T-helper 22 cell (primary cell): ENCODE results near the gene ADIRF.
"Not testable (repeated sequence)": the region's sequence is repeated elsewhere in the genome, so short reads cannot be mapped to it uniquely, and the experiment has no call there.

Source experiments
- DNase-seq: peaks from one replicate; pipeline ENCODE4 v3.0.0-alpha.2; 2020; ENCODE audit warnings: low read depth

Gene ADIRF

DNA sequence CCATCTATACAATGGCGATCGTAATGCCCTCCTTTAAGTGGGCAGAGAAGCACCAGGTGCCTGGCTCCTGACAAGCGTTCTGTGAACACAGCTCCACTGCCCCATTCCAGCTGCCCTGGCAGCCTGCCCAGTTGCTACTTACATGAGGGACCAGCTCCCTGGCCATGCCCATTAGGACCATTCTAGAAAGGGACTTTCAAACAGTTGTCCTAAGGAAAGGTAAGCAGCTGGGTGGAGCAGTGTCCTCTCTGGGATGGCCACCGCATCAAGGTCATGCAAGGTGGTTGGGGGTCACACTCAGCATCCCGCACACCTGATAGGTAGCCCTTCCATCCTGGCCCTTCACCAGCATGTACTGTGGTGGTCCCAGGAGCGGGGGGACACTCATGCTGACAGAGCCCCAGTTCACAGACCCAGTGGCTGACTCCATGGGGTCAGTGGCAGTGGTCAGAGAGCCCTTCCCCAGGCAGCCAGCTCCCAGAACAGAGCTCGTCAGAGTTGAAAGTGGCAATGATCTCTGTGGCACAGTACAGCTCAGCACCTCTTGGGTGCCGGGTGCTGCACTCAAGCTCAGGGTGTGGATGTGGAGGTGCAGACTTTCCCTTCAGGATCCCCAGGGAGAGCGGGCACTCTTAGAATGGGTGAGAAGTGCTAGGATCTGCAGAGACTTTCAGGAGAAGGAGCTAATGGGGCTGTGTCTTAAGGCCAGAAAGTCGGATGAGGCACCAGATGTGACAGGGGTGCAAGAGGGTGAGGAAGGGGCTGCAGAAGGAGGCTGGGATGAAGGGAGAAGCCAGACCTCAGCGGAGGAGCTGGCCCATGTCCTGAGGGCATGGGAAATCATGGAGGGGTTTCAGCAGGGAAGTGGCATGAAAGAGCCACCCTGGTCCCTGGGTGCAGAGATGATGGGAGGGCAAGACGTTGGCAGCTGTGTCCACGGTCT is 21.8 kb upstream of the ADIRF start:
- DNase-seq: no peak

DNA sequence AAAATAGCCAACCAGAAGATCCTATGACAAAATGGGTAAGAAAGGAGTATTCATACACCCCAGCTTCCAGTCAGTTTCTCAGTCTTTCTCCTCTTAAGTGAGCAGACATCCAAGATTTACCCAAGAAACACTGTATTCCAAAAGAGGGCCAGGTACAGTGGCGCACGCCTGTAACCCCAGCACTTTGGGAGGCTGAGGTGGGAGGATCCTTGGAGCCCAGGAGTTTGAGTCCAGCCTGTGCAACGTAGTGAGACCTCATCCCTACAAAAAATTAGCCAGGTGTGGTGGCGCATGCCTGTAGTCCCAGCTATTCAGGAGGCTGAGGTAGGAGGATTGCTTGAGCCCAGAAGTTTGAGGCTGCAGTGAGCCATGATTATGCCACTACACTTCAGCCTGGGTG is 20.5 kb upstream of the ADIRF start:
- not testable (repeated sequence) for DNase-seq

DNA sequence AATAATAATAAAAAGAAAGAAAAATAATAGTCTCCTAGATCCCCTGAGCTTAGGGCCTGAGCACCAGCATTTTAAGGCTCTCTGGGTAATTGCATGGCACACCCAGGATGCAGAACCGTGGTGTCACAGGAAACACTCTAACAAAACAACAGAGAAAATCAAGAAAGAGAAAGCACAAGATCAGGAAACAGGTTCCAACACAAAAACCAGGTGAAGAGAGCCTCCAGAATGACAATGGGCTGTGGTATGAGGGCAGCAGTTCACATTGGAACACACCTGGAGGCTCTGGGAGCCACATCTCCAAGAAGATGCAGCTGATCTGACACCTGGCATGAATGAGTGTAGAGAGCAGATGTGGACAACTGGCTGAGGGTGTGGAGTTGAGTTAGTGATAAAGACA is 17.9 kb upstream of the ADIRF start:
- no peak for DNase-seq

DNA sequence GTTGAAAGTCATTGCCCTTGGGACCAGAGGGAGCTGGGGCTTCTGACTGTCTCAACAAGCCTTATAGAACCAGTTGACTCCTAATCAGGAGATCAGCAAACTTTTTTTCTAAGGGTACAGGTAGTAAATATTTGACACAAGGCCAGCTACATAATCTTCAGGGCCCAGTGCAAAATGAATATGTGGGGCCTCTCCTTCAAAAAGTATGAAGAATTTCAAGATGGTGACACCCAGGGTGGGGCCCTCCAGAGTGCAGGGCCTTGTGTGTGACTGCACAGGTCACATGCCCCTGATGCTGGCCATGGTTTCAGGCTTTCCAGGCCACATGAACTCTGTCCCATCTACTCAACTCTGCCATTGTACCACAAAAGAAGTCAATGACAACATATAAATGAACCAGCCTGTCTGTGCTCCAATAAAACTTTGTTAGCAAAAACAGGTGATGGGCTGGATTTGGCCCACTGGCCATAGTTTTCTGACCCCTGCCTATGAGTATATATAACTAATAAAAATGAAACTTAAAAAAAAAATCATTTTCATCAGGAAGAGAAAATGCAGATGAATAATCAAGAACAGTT is 17.0 kb upstream of the ADIRF start:
- DNase-seq: no peak

DNA sequence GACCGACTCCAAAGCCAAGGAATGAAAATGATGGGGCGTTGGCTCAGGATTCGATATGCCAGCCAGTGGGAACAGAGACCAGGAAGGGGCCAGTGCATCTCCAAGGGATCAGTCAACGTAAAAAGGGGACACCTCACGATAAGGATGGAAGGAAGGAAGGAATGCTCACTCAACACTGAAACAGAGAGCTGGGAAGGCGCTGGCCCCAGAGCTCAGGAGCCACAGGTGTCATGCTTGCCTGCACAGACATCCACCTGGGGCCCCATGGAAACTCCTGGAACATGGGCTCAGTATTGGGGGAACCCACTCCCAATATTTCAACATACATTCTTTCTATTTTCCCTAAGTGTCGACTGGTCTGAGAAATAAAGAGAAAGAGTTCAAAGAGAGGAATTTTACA is 16.2 kb upstream of the ADIRF start:
- no peak for DNase-seq

DNA sequence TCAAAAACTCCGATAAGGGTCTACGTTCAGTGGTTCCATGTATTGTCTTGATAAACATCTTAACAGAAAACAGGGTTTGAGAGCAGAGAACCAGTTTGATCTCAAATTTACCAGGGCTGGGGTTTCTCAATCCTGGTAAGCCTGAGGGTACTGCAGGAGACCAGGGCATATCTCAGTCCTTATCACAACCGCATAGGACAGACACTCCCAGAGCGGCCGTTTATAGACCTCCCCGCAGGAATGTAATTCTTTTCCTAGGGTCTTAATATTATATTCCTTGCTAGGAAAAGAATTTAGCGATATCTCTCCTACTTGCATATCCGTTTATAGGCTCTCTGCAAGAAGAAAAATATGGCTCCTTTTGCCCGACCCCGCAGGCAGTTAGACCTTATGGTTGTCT is 15.6 kb upstream of the ADIRF start:
- DNase-seq: not testable (repeated sequence)

DNA sequence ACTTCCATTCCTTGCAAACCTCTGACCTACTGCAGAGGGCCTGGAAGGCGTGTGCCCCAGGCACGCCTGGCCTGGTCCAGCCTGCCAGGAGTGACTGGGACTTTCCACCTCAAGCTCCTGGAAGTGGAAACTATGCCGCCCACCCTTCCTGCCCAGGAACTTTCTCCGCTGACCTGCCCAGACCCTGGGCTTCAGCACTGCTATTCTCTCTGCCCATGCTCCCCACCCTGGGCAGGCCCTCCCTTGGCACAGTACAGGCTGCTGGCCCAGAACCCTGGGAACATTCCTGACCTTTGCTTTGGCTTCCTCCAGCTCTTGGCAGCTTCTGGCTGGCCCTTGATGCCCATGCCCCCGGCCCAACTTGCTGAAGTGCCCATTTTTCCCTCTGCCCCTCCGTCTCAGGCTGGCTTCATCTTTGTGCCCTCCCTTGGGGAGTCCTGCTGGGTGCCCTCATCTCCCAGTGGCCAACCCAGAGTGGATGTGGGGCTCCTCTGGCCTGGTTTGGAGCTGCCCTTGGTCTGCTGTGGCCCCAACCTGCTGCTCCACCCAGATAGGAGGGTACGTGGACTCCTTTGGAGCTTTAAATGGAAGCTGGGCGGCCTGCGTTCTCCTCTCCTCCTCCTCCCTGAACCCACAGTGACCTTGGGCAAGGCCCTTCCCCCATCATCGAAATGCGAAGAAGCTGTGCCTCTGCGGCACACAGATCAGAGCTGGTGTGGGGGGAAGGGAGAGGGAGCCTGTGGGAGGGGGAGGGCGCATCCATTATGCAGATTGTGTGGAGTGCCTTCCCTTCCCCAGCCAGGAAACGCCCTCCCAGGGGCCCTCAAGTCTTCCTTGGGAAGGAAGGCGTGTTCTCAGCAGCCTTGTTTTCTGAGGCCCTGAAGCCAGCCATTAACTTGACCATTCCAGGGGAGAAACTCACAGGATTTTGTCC is 14.3 kb upstream of the ADIRF start:
- DNase-seq: no peak

DNA sequence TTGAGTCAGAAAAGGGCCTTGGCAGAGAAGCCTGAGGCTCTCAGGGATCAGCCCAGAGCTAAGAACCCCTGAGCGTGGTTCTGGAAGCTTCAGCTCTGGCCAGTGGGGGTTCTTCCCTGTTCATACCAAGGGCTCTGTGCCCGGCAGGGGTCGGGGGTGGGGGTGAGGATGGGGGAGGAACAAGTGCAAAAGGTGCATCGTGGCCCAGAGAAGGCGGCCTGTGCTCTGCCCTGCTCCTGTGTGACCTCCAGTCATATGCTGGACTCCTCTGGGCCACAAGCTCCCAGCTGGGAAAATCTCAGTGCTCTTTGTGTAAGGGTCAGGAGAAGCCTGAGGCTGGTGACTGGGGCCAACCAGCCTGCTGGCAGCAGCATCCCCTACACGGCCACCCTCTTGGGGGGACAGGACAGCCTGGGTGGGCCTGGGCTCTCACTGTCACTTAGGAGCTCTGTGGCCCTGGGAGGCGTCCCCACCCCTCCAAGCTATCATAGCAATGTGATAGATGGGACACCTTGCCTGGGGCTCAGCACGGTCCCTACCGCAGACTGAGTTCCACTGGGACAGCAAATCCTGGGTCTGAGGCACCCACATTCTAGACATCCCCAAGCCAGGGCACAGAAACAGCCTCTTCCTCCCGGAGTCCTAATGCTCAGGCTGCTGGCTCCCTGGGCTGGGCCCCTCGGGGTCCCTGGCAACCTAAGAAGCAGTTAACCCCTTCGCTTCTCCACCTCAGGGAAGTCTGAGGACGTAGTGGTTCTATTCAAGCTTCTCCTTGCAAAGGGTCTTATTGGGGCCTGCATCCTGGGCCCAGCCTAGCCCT is 13.4 kb upstream of the ADIRF start:
- no peak for DNase-seq

DNA sequence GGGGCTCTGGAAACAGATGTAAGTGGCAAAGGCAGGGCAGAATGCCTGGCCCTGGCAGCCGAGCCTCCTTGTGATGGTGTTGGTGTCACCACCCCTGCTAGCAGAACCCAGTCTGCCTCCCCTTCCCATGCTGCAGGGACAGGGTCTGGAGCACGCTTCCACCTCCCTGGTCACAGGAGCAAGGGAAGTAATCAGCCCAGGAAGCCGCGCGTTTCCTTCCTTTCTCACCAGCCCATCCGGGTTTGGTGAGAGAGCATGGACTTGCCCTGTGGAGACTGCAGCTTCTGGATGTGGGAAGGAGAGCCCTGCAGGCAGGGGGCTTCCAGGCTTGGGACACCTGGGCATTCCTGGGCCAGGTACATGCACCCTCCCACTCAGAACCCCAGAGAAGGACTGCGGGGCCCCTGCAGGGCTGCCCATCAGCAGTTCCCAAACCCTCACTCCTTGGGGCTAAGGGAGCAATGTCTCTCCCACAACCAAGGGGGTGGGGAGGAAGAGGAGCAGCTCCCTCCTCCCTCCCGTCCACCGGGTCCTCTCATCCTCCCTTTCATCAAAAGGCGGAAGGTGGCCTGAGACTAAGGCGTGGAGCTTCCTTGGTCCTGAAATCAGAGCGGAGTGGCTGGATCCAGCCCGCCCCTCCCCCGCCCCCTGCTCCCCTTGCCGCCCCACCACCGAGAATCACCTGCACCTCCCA is 12.6 kb upstream of the ADIRF start:
- no peak for DNase-seq

DNA sequence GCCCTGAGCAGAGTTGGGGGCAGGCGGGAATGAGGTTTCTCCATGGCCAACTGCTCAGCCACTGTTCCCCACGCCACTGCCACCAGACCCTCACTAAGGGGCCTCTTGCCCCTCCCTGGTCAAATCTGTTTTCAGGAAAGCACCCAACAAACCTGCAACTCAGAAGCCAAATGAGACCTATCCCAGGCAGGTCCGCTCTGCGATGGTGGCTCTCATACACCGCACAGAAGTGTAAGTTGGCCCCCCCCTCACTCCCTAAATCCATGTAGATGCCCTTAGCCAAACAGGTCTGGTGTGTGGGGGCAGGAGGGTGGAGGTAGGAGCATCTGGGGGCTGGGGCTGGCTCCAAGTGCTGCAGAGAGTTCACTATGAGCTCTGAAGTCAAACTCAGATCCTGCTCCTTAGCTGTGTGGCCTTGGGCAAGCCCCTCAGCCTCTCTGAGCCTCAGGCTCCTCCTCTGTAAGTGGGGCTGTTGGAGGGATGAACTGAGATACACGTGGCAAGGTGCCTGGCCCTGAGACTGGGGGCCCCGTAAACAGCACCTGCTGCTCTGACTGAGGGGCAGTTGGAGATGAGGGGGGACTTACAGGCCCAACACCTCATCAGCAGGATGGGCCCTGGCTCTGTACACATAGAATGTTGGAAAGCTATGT is 12.0 kb upstream of the ADIRF start:
- no peak for DNase-seq

DNA sequence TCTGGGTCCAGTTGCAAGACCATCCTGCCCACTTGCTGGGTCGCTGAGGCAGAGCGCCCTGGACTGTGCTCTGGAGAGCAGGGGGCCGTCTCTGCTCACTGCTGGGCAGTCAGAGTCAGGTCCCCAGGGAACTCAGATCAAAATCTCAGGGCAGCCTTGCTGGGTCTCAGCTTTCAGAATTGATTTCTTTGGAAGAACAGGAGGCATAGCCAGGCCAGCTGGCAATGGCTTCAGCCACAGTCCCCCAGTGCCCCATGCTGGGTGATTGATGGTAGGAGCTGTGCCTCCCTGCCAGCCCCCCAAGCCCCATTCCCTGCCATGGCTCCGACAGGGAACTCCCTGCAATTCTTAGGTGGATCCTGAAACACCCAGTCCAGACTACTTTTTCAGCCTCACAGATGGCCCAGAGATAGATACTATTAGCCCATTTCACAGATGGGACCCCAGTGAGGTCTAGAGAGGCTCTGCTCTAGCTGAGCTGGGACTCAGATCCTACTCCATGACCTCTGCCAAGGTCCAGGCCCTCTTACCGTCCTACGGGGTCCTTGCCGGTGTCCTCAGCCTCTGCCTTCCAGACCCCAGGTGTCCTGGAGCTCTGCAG is 11.3 kb upstream of the ADIRF start:
- DNase-seq: no peak

DNA sequence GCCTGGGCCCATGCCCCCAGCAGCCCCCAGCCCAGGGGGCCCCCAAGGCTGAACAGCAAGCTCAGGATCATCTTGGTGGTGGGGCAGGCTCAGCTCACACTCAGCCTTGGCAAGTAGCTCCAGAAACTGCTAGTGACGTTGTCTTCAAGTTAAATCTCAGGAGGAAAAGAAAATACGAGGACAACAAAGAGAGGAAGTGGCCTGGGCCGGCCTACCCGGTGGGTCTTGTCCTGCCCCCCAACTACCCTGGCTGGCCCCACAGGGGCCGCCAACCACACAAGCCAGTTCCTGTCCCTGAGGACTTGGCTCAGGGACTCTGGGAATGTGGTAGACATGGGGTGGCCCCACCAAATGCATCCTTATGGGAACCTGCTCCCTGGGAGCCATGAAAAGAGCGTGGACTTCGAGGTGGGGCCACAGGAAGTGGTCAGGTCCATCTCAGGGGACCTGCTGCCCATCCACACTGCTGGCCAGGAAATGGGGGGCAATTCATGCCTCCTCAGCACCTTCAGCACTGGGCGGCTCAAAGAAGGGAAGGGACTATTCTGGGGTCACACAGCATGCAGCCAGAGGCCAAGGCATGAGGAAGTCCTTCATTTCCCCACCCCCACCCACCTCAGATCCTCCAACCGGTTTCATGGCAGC is 10.7 kb upstream of the ADIRF start, which contains the start of gene MMRN2:
Gene MMRN2 (minus strand): TSS at position 145 of the 645 bp plus-strand sequence. CDS start 74 bp downstream, at position 71.
- DNase-seq: no peak

DNA sequence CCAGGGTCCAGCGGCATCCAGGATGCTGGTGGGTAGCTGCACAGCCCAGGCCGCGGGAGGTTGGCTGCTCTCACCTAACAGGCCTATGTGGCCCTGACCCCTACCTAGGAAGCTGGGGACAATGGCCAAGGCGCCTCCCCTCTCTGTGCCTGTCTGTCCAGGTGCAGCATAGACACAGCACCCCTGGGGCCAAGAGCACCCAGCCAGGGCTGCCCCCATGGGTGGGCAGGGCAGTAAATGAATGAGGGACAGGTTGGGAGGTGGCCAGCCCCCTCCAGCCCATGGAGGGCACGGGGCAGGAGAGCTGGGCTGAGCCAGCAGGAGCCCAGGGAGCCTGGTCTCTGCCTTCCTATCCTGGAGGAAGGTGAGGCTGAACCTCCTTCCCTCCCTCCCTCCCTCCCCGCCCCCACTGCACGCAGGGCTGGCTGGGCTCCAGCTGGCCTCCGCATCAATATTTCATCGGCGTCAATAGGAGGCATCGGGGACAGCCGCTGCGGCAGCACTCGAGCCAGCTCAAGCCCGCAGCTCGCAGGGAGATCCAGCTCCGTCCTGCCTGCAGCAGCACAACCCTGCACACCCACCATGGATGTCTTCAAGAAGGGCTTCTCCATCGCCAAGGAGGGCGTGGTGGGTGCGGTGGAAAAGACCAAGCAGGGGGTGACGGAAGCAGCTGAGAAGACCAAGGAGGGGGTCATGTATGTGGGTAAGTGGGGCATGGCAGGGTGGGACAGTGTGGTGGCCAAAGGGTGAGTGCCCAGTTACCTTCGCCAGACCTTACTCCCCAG is 10.0 kb upstream of the ADIRF start, which contains the start of gene SNCG:
Gene SNCG (plus strand): TSS at position 484 of the 785 bp plus-strand sequence. CDS start 99 bp downstream, at position 583.
- DNase-seq: no peak

DNA sequence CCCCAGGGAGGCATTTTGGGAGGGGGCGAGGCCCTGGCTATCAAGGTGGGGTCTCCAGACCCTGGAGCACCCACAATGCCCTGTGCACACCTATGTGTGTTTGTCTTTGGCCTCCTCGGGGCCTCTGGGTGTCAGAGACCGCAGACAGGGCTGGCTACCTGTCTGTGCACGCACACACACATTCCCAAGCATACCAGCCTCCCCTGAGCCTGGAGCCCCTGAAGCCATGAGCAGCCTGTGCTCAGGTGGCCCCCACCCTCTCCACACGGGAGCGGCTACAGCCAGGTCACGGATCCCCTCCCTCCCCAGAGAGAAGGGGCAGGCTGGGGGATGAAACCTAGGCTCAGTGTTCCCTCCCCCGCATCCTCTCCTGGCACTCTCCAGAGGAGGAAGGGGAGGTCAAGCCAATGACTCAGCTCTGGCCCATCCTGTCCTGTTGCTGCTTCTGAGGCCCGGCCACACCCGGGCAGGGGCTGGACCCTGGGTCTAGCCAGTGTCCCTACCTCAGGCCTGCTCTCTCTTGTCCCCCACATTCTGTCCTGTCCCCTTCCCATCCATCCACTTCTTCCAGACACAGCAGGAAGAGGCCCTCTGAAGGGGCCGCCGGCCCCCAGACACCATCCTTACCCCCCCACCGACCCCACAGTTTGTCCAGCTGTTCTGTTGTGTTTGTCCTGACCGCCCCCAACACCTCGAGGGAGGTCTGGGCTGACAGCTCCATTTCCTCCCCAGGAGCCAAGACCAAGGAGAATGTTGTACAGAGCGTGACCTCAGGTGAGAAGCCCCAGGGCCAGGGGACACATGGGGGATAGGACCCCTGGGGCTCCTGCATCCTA is 9.2 kb upstream of the ADIRF start:
- DNase-seq: no peak

DNA sequence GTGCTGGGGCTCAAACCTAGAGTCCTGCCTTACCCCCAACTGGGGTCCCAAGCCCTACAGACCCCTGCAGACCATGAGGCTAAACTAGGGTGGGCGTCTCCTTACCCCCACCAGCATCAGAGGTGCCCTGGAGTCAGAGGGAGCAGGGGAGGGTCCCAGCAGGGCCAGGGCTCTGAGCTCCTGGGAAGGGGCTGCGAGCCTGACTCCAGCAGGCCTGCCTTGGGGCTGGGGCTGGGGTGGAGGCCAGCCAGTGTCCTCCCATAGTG is 8.6 kb upstream of the ADIRF start:
- DNase-seq: no peak

DNA sequence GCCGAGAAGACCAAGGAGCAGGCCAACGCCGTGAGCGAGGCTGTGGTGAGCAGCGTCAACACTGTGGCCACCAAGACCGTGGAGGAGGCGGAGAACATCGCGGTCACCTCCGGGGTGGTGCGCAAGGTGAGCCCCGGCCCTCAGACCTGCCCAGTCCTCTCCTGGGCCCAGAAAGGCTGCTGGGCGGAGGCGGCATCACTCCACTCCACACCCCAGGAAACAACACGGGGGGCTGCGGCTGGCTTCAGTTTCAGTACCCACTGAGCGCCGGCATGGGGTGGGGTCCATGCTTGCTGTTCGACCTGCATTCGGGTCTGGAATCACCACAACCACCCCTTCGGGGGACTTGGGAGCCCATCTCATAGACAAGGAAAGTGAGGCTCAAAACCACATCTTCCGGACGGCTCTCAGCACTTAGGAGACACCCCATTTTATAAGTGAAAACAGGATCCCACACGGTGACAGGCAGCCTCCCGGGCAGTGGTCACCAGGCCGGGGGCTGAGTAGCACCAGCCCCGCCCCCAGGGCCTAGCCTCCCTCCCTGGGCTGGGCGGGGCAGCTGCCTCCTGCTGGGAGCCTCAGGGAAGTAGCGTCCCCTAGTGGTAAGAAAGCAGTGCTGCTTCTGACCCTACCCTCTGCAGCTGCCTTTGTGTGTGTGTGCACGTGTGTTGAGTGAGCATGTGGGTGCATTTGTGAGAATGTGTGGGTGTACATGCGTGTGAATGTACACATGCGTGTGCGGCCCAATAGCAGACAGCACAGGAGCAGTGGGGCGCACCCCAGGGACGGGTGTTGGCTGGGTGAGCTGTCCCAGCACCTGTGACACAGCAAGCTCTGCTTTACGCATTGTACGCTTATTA is 8.0 kb upstream of the ADIRF start:
- no peak for DNase-seq
